Upper lobe of left lung (tissue), 4 donors: ENCODE measurements around the gene PARD3B.

ENCODE experiments used
- EP300 ChIP-seq, 4 donors: sonication (generic); formaldehyde crosslinking; IDR thresholded peaks; one replicate each; pipeline ENCODE4 v1.5.1; 2017; ENCODE audit warnings: antibody characterized with exemption in 4 of 4, control low read depth in 2 of 4
- POLR2A ChIP-seq, 4 donors: fragments of 450-650 bp; IDR thresholded peaks; one replicate each; pipeline ENCODE4 v1.5.1; 2016 to 2017; ENCODE audit warnings: antibody characterized with exemption in 4 of 4, mild to moderate bottlenecking in 2 of 4
- TF ChIP-seq, protein P1 (sequence below), 6 experiments: fragments of 450-650 bp in 4 of 6; fragments of 200-600 bp in 2 of 6; sonication (generic) in 2 of 6; IDR thresholded peaks; one replicate each; pipeline ENCODE4 v1.5.1; 2016 to 2019; ENCODE audit warnings: antibody characterized with exemption in 6 of 6

- TF ChIP-seq, protein P1, sequence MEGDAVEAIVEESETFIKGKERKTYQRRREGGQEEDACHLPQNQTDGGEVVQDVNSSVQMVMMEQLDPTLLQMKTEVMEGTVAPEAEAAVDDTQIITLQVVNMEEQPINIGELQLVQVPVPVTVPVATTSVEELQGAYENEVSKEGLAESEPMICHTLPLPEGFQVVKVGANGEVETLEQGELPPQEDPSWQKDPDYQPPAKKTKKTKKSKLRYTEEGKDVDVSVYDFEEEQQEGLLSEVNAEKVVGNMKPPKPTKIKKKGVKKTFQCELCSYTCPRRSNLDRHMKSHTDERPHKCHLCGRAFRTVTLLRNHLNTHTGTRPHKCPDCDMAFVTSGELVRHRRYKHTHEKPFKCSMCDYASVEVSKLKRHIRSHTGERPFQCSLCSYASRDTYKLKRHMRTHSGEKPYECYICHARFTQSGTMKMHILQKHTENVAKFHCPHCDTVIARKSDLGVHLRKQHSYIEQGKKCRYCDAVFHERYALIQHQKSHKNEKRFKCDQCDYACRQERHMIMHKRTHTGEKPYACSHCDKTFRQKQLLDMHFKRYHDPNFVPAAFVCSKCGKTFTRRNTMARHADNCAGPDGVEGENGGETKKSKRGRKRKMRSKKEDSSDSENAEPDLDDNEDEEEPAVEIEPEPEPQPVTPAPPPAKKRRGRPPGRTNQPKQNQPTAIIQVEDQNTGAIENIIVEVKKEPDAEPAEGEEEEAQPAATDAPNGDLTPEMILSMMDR (IDR thresholded peaks at IDR 0.05) = no peak
- TF ChIP-seq POLR2A (IDR thresholded peaks at IDR 0.05) = no peak
- TF ChIP-seq EP300 (IDR thresholded peaks at IDR 0.05) = no peak
Measured at GRCh38 chr2:204945376-204945775, 400.1 kb downstream of the PARD3B start.
